HepG2 (cell line): ENCODE results near the gene SYMPK. TPM values are rescaled to one million over a fixed set of nuclear protein-coding genes. Genes with fewer than 3 reads are reported as not detected.

ENCODE experiments used
- ASH2L ChIP-seq: fragments of 300-600, 200-600 bp; sonication (generic); IDR thresholded peaks from 2 replicates; pipeline ENCODE4 v1.7.0; 2017; ENCODE audit warnings: low read depth, mild to moderate bottlenecking, moderate library complexity, mixed read lengths, low read length; ENCODE audit not compliant: insufficient read length
- FOXK2 ChIP-seq: fragments of 450-650 bp; IDR thresholded peaks from 2 replicates; pipeline ENCODE4 v1.6.1; 2016
- FOXP1 ChIP-seq, 2 experiments: fragments of 450-650 bp in 1 of 2; IDR thresholded peaks; 2 replicates each; pipeline ENCODE4 v1.6.1; 2017 to 2018; ENCODE audit warnings: antibody characterized with exemption in 1 of 2
- ISX ChIP-seq: sonication (generic); formaldehyde crosslinking; conservative IDR thresholded peaks from 2 replicates; pipeline ENCODE4 v1.5.0; 2020; ENCODE audit warnings: missing genetic modification reagents
- MTA1 ChIP-seq: sonication (generic); formaldehyde crosslinking; IDR thresholded peaks from 2 replicates; pipeline ENCODE4 v1.4.0; 2020; ENCODE audit warnings: missing genetic modification reagents, mild to moderate bottlenecking, borderline replicate concordance
- PITX1 ChIP-seq: sonication (generic); formaldehyde crosslinking; IDR thresholded peaks from 2 replicates; pipeline ENCODE4 v1.5.1; 2020; ENCODE audit warnings: mild to moderate bottlenecking, missing genetic modification reagents
- RBM39 ChIP-seq: fragments of 200-400 bp; formaldehyde crosslinking; IDR thresholded peaks from one replicate; pipeline ENCODE4 v1.6.1; 2018; ENCODE audit warnings: antibody characterized with exemption, mild to moderate bottlenecking, low read depth, low read length; ENCODE audit not compliant: poor library complexity, severe bottlenecking
- TBL1XR1 ChIP-seq: fragments of 150-350 bp; IDR thresholded peaks from 2 replicates; pipeline ENCODE4 v1.6.1; 2014; ENCODE audit warnings: borderline replicate concordance, low read length; ENCODE audit not compliant: partially characterized antibody
- ZBTB33 ChIP-seq: sonication (generic); formaldehyde crosslinking; IDR thresholded peaks from 2 replicates; pipeline ENCODE4 v1.4.0; 2020; ENCODE audit warnings: missing genetic modification reagents
- ZNF574 ChIP-seq: sonication (generic); formaldehyde crosslinking; IDR thresholded peaks from 2 replicates; pipeline ENCODE4 v1.4.0; 2020; ENCODE audit warnings: missing genetic modification reagents
- ZNF609 ChIP-seq: sonication (generic); formaldehyde crosslinking; IDR thresholded peaks from 2 replicates; pipeline ENCODE4 v1.4.0; 2020; ENCODE audit warnings: mild to moderate bottlenecking, missing genetic modification reagents, borderline replicate concordance
- ZNF713 ChIP-seq: sonication (generic); formaldehyde crosslinking; IDR thresholded peaks from 2 replicates; pipeline ENCODE4 v1.4.0; 2020; ENCODE audit warnings: mild to moderate bottlenecking, missing genetic modification reagents
- ZNF772 ChIP-seq: sonication (generic); formaldehyde crosslinking; IDR thresholded peaks from 2 replicates; pipeline ENCODE4 v1.5.0; 2020; ENCODE audit warnings: mild to moderate bottlenecking, missing genetic modification reagents
- ZNF776 ChIP-seq: sonication (generic); formaldehyde crosslinking; IDR thresholded peaks from 2 replicates; pipeline ENCODE4 v1.4.0; 2020; ENCODE audit warnings: mild to moderate bottlenecking, missing genetic modification reagents
- polyA plus RNA-seq, 8 experiments: library from polyadenylated mRNA; depleted of rRNA in 3 of 8; stranded (reverse) in 7 of 8; unstranded in 1 of 8; fragments of >200 nt; fragmentation: Illumina TruSeq in 4 of 8; extraction: Trizol in 4 of 8; gene quantifications; 2 replicates each; pipeline versions ENCODE4 v1.2.1 to v1.2.3, GENCODE V29; 2011 to 2016; ENCODE audit warnings: low read depth in 4 of 8, missing spikeins in 1 of 8, mixed read lengths in 1 of 8; ENCODE audit not compliant: insufficient read depth in 1 of 8
- total RNA-seq, 5 experiments: library from RNA; depleted of rRNA; stranded (reverse); fragments of >200 nt; fragmentation: Illumina TruSeq; extraction: Trizol; gene quantifications; 2 replicates each; pipeline ENCODE4 v1.2.3, GENCODE V29; 2016; ENCODE audit warnings: low read depth in 1 of 5
- TF ChIP-seq, protein P1 (sequence below): sonication (generic); formaldehyde crosslinking; IDR thresholded peaks from 2 replicates; pipeline ENCODE4 v1.5.0; 2020; ENCODE audit warnings: mild to moderate bottlenecking, missing genetic modification reagents

Gene SYMPK
- total and polyA plus RNA-seq, 2 of the 13 experiments (the other 11 are each of a cell fraction or from before 2014, with no cell fraction given) = 21.9 to 55.7 TPM

- TF ChIP-seq TBL1XR1 (peak; percentile 32), ZNF574 (CRISPR knock-in tag) (peak; percentile 68), ZNF713 (peak; percentile 39; the same call in 1 of the 2 replicates), ZBTB33 (CRISPR knock-in tag) (peak; percentile 13; the same call in 1 of the 2 replicates), ZNF776 (CRISPR knock-in tag) (0 out of 2 replicates have a peak, but pooled peaks have one; percentile 15), FOXP1 (IDR thresholded peaks at IDR 0.05) (no peak), FOXP1 (CRISPR knock-in tag; IDR thresholded peaks at IDR 0.05) (peak; percentile 69), RBM39 (peak; percentile 53), ISX (CRISPR knock-in tag) (no peak), MTA1 (peak; percentile 73; the same call in 1 of the 2 replicates), PITX1 (no peak), FOXK2 (peak; percentile 70), ZNF772 (CRISPR knock-in tag) (no peak), ZNF609 (CRISPR knock-in tag) (peak; percentile 65), ASH2L (no peak)
- TF ChIP-seq, protein P1, sequence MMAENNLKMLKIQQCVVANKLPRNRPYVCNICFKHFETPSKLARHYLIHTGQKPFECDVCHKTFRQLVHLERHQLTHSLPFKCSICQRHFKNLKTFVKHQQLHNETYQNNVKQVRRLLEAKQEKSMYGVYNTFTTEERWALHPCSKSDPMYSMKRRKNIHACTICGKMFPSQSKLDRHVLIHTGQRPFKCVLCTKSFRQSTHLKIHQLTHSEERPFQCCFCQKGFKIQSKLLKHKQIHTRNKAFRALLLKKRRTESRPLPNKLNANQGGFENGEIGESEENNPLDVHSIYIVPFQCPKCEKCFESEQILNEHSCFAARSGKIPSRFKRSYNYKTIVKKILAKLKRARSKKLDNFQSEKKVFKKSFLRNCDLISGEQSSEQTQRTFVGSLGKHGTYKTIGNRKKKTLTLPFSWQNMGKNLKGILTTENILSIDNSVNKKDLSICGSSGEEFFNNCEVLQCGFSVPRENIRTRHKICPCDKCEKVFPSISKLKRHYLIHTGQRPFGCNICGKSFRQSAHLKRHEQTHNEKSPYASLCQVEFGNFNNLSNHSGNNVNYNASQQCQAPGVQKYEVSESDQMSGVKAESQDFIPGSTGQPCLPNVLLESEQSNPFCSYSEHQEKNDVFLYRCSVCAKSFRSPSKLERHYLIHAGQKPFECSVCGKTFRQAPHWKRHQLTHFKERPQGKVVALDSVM (CRISPR knock-in tag) = peak; percentile 93
Measured at GRCh38 chr19:45878043-45878794, 15.3 kb upstream of the SYMPK start (continued).
